Measurements from ENCODE around the gene EPHA5. TPM values are rescaled to one million over a fixed set of nuclear protein-coding genes. Genes with fewer than 3 reads are reported as not detected.

The EPHA5 gene
- total RNA-seq (2014; rRNA removed): 2.0 and 2.2 TPM in 2 replicates
- Bru-seq, nascent RNA: percentile 42 among the genes with signal in this experiment
- percentile 37 among the genes with signal in this experiment for BruChase-seq, experiment 1, labeled RNA remaining after a 6-hour chase
- BruChase-seq, experiment 2, labeled RNA remaining after a 2-hour chase: percentile 38 among the genes with signal in this experiment
- long read RNA-seq, partial matches to known transcripts: 2 of 5 reads
- long read RNA-seq, other reads (novel, unspliced or antisense): 3 of 5 reads

DNA sequence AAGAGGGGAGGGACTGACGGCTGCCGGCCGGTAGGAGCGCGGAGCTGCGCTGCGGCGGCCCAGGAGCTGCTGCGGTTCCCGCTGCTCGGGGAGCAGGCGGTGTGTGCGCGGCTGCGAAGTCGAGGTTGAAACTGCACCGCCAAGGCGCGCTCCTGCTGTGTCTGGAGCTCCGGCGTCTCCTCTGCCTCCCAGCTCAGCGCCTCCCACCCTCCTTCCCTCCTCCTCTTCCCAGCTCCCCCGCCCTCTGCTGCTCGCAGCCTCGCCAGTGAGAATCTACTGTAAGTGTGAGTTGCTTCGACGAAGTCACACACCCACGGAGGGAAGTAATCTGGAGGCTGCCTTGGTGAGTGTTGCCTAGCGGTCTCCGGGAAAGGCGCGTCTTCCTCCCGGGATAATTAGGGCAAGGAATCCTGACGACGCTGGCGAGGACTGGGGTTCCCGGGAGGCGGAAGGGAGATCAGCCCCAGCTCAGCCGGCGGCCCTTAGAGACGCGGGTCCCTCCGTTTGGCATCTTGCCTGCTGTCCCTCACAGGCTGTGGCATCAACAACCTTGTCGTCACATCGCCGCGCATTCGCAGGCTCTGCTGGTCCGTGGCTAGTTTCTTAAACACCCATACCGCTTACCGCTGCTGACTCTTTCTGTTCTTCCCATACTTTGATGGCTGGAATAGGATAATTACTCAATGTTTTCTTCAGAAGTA, at the start of gene EPHA5:
Gene EPHA5, minus strand, starts transcription at position 159 of the 701 bp plus-strand sequence. CDS start 747 bp downstream, outside the sequence.
- H2AFZ ChIP-seq (ENCODE audit: low read length): peak within 1 kb of the TSS; percentile 68
- POLR2A ChIA-PET (ENCODE audit: unreplicated experiment): interaction anchor here (0.5 to 0.7 kb wide), 5 partner anchors 44 to 1360 kb away, joined by 3 to 4 read pairs (median 3); no protein-coding TSS in a partner anchor
- H3K4me2 ChIP-seq (ENCODE audit: low read length): peak within 1 kb of the TSS; percentile 95
- ATAC-seq (peak; percentile 80), DNase-seq (peak; percentile 78)
- H3K9me3 ChIP-seq (ENCODE audit: low read length): no peaks in the 10 kb centered on the region
- H3K4me1 ChIP-seq (ENCODE audit: insufficient read depth, low read length): peaks cover 44% of the 10 kb centered on the region
- CTCF ChIA-PET: interaction anchor here (0.8 to 1.7 kb wide), 2 partner anchors 157 to 258 kb away, joined by 3 to 9 read pairs; no protein-coding TSS in a partner anchor
- H3F3A ChIP-seq (ENCODE audit: low read length, unreplicated experiment): no peaks in the 10 kb centered on the region
- 0 out of 2 replicates have a peak within 1 kb of the TSS, but pooled peaks have one; percentile 4 for H3K27ac ChIP-seq (ENCODE audit: low read length)
- intact Hi-C loops (cut with micrococcal nuclease): loop anchor here (1.0 to 5.0 kb wide), 7 partner anchors 9 to 427 kb away; no protein-coding TSS in a partner anchor
- peak within 1 kb of the TSS; percentile 30 for H3K9ac ChIP-seq (ENCODE audit: low read length)
- no peak for TF ChIP-seq EZH2phosphoT487 (IDR thresholded peaks at IDR 0.05; ENCODE audit: borderline replicate concordance, low read length)
- H3K79me2 ChIP-seq (ENCODE audit: low read length): no peaks in the 10 kb centered on the region
- BruUV-seq (replicated peaks): no TSS peak
- no peaks in the 10 kb centered on the region for H3K36me3 ChIP-seq (ENCODE audit: low read depth, low read length)
- H3K4me3 ChIP-seq (ENCODE audit: low read length): peak within 1 kb of the TSS; percentile 70
- H4K20me1 ChIP-seq (ENCODE audit: low read length): no peaks in the 10 kb centered on the region
- H3K9me2 ChIP-seq (replicated peaks; ENCODE audit: low read length): no peaks in the 10 kb centered on the region
- H3K27me3 ChIP-seq (ENCODE audit: low read length): peaks cover 21% of the 10 kb centered on the region

DNA sequence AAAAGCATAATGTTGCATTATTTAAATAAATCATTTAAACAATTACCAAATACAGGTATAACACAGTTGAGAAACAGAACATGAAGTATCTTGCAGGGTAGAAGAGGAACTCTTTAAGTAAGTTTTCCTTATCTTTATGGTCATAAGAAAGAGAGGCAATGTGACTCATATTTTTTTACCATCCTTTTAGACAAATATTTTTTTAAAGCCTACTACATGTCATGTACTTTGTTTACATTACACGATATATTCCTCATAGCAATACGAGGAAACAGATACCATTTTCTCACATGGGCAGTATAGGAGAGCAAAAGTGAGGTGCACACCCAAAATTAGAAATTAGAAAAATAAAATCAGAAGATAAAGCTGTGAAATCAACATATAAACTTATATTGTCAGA, 49.3 kb upstream of the EPHA5 start:
- no peaks in the 10 kb centered on the region for H3K36me3 ChIP-seq (ENCODE audit: low read depth, low read length)
- POLR2A ChIA-PET (ENCODE audit: unreplicated experiment): interaction anchor here (0.5 kb wide), 1 partner anchor 181 kb away, joined by 3 read pairs; no protein-coding TSS in a partner anchor
- ATAC-seq (peak; percentile 97), DNase-seq (peak; percentile 47)
- intact Hi-C loops (cut with micrococcal nuclease): no loop called here
- H3F3A ChIP-seq (ENCODE audit: low read length, unreplicated experiment): no peaks in the 10 kb centered on the region
- H3K4me2 ChIP-seq (ENCODE audit: low read length): peak overlapping the region; percentile 15; the same call in 1 of the 2 replicates
- H3K27me3 ChIP-seq (ENCODE audit: low read length): no peaks in the 10 kb centered on the region
- no peak overlapping the region for H3K27ac ChIP-seq (ENCODE audit: low read length)
- CTCF ChIA-PET: no interaction called here
- no peaks in the 10 kb centered on the region for H3K79me2 ChIP-seq (ENCODE audit: low read length)
- no peak overlapping the region for H2AFZ ChIP-seq (ENCODE audit: low read length)
- no TSS peak for BruUV-seq (replicated peaks)
- no peak overlapping the region for H3K9ac ChIP-seq (ENCODE audit: low read length)
- no peaks in the 10 kb centered on the region for H4K20me1 ChIP-seq (ENCODE audit: low read length)
- no peaks in the 10 kb centered on the region for H3K9me3 ChIP-seq (ENCODE audit: low read length)
- H3K4me1 ChIP-seq (ENCODE audit: insufficient read depth, low read length): peaks cover 10% of the 10 kb centered on the region; the same call in 1 of the 2 replicates
- H3K9me2 ChIP-seq (replicated peaks; ENCODE audit: low read length): no peaks in the 10 kb centered on the region
- no peak overlapping the region for H3K4me3 ChIP-seq (ENCODE audit: low read length)
- TF ChIP-seq EZH2 (IDR thresholded peaks at IDR 0.05; ENCODE audit: low read length, unreplicated experiment) (no peak), EZH2phosphoT487 (IDR thresholded peaks at IDR 0.05; ENCODE audit: borderline replicate concordance, low read length) (no peak)
- TF ChIP-seq, protein P1, sequence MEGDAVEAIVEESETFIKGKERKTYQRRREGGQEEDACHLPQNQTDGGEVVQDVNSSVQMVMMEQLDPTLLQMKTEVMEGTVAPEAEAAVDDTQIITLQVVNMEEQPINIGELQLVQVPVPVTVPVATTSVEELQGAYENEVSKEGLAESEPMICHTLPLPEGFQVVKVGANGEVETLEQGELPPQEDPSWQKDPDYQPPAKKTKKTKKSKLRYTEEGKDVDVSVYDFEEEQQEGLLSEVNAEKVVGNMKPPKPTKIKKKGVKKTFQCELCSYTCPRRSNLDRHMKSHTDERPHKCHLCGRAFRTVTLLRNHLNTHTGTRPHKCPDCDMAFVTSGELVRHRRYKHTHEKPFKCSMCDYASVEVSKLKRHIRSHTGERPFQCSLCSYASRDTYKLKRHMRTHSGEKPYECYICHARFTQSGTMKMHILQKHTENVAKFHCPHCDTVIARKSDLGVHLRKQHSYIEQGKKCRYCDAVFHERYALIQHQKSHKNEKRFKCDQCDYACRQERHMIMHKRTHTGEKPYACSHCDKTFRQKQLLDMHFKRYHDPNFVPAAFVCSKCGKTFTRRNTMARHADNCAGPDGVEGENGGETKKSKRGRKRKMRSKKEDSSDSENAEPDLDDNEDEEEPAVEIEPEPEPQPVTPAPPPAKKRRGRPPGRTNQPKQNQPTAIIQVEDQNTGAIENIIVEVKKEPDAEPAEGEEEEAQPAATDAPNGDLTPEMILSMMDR (conservative IDR thresholded peaks at IDR 0.05; ENCODE audit: low read depth, low read length): no peak

DNA sequence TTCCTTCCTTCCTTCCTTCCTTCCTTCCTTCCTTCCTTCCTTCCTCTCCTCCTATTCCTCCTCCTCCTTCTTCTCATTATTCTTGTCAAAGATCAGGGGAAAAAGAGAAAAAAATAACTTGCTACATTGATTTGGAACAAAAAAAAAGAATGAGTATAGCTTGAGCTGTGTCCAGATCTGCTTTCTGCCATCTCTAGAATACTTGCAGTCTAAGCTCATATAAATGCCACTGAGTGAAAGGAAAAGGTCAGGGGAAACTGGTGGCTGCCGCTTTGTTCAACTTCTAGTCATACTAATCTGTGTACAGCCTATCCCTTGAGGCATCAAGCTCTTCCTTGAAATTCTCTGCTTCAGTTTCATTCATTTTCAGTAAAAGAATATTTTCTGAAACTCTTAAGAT, 28.3 kb upstream of the EPHA5 start:
- Histone ChIP-seq H3K27ac (ENCODE audit: low read length) (no peak overlapping the region), H3F3A (ENCODE audit: low read length, unreplicated experiment) (no peaks in the 10 kb centered on the region), H3K4me2 (ENCODE audit: low read length) (no peak overlapping the region), H3K36me3 (ENCODE audit: low read depth, low read length) (no peaks in the 10 kb centered on the region), H3K9ac (ENCODE audit: low read length) (no peak overlapping the region), H3K4me1 (ENCODE audit: insufficient read depth, low read length) (no peaks in the 10 kb centered on the region), H2AFZ (ENCODE audit: low read length) (no peak overlapping the region), H4K20me1 (ENCODE audit: low read length) (no peaks in the 10 kb centered on the region), H3K4me3 (ENCODE audit: low read length) (no peak overlapping the region), H3K79me2 (ENCODE audit: low read length) (no peaks in the 10 kb centered on the region), H3K27me3 (ENCODE audit: low read length) (no peaks in the 10 kb centered on the region), H3K9me3 (ENCODE audit: low read length) (no peaks in the 10 kb centered on the region), H3K9me2 (replicated peaks; ENCODE audit: low read length) (no peaks in the 10 kb centered on the region)
- CTCF ChIA-PET: no interaction called here
- DNase-seq (no peak), ATAC-seq (no peak)
- TF ChIP-seq EZH2 (IDR thresholded peaks at IDR 0.05; ENCODE audit: low read length, unreplicated experiment): no peak
- POLR2A ChIA-PET (ENCODE audit: unreplicated experiment): no interaction called here
- intact Hi-C loops (cut with micrococcal nuclease): no loop called here
- BruUV-seq (replicated peaks): no TSS peak

All from PC-3 (cell line).